GM04504 (cell line): ENCODE data around the gene CTU2.

ENCODE experiments used
- DNase-seq: peaks from one replicate; pipeline ENCODE4 v3.0.0-alpha.2; 2012; ENCODE audit warnings: low read depth

The CTU2 gene

GRCh38 chr16:88730632-88731607 lies 24.6 kb downstream of the CTU2 start:
- no peak for DNase-seq

- no peak for DNase-seq
Observed at GRCh38 chr16:88731699-88732098, 25.4 kb downstream of the CTU2 start.

- DNase-seq = no peak
Observed at GRCh38 chr16:88732172-88732960, 26.1 kb downstream of the CTU2 start.

- DNase-seq = no peak
Observed at GRCh38 chr16:88732961-88733294, 26.6 kb downstream of the CTU2 start.

- DNase-seq = no peak
Observed at GRCh38 chr16:88733630-88734360, 27.5 kb downstream of the CTU2 start.

GRCh38 chr16:88734361-88734728 lies 28.0 kb downstream of the CTU2 start:
- no peak for DNase-seq

GRCh38 chr16:88735121-88735520 lies 28.8 kb downstream of the CTU2 start:
- DNase-seq = no peak

GRCh38 chr16:88735616-88736015 lies 29.3 kb downstream of the CTU2 start:
- no peak for DNase-seq

- DNase-seq = no peak
Observed at GRCh38 chr16:88736088-88736487, 29.8 kb downstream of the CTU2 start.

GRCh38 chr16:88736496-88736895 lies 30.2 kb downstream of the CTU2 start:
- DNase-seq = no peak

- DNase-seq = no peak
Observed at GRCh38 chr16:88737298-88738150, 31.2 kb downstream of the CTU2 start.

GRCh38 chr16:88738151-88739084 lies 32.1 kb downstream of the CTU2 start:
- DNase-seq = no peak

- DNase-seq = no peak
Observed at GRCh38 chr16:88739139-88739976, 33.1 kb downstream of the CTU2 start.

- no peak for DNase-seq
Observed at GRCh38 chr16:88739977-88740726, 33.8 kb downstream of the CTU2 start.

GRCh38 chr16:88740727-88741055 lies 34.4 kb downstream of the CTU2 start:
- DNase-seq = no peak

GRCh38 chr16:88741368-88741767 lies 35.1 kb downstream of the CTU2 start:
- no peak for DNase-seq

GRCh38 chr16:88742896-88743605 lies 36.7 kb downstream of the CTU2 start:
- DNase-seq = no peak
